ENCODE measurements around the gene RAPGEF5.

Gene RAPGEF5

DNA sequence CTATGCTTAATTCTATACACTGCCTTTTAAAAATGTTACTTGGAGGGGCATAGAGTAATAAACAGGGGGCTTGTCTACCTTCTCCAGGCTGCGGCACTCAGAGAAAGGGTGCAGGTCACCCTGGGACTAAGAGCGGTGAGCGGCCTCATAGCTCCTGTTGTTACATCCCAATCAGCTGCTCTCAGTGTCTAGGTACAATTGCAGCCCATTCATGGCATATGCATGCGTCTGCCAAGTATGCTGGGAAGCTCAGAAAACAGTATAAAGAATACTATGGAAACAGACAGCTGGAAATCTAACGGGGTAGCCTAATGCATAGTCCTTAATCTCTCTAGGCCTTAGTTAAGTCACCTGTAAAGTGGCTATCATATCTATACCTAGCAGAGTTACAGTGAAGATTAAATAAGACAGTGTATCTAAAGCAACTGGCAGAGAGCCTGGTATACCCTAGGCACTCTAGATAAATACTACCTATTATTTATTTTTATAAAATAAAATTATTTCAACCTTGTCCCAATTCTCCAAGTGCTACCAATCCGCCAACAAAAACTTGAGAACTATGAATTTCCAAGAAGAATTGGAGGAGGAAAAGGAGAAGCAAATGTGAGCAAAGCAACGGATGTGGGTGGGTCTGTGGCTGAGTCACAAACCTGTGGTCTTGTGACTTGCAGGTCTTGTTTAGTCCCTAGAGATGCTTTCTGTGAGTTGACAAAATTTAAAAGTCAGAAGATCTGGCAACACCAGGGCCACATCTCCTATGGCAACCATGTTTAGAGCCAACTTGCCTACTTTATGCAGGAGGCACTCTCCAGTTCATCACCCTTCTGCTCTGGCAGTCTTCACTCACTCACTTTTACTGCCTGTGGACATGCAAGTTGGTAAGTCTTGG, 183.0 kb downstream of the RAPGEF5 start:
- no peak for TF ChIP-seq JUND (IDR thresholded peaks at IDR 0.05; ENCODE audit: low read depth)
- DNase-seq (ENCODE audit: low read depth in 1 of 2, low spot score in 1 of 2) = no peak
- in situ Hi-C loops (cut with HindIII; ENCODE audit: low pct_unique_long_range_greater_than_20kb, low sequenced_read_pairs) = no loop called here

DNA sequence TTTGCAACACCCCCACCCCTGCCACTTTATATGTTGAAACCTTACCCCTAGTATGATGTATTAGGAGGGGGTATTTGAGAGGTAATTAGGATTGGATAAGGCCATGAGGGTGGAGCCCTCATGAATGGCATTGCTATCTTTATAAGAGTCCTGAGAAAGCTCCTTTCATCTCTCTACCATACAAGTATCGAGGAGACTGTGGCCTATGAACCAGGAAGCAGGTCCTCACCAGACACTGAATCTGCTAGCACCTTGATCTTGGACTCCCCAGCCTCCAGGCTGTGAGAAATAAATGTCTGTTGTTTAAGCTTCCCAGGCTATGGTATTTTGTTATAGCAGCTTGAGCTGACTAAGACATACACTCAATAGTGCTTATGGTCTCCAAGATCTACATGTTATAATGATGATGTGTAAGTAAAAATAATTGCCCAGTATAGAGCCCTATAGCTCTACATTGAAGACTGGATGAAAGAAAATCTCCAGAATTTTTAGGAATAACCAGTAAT, 188.8 kb downstream of the RAPGEF5 start:
- in situ Hi-C loops (cut with HindIII; ENCODE audit: low pct_unique_long_range_greater_than_20kb, low sequenced_read_pairs) = no loop called here
- TF ChIP-seq JUND (IDR thresholded peaks at IDR 0.05; ENCODE audit: low read depth) = no peak
- DNase-seq (ENCODE audit: low read depth in 1 of 2, low spot score in 1 of 2) = no peak

DNA sequence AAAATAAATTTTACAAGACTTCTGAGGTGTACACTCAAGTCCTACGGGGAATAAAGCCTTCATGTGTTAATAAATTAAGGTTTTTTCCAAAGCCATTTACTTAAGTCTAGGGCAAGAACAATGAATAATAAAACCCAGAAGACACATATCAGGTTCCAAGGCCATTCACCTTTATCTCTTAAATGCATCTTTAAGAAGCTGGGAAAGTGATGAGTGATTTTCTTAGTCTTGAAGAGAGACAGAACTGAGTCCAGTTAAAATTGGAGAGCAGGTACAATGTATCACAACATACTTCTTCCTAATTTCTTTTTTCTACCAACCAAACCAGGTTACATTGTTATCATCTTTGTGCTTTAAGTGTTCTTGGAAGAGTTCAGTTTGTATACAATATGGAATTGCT, 189.5 kb downstream of the RAPGEF5 start:
- no peak for TF ChIP-seq JUND (IDR thresholded peaks at IDR 0.05; ENCODE audit: low read depth)
- no peak for DNase-seq (ENCODE audit: low read depth in 1 of 2, low spot score in 1 of 2)
- in situ Hi-C loops (cut with HindIII; ENCODE audit: low pct_unique_long_range_greater_than_20kb, low sequenced_read_pairs) = no loop called here

DNA sequence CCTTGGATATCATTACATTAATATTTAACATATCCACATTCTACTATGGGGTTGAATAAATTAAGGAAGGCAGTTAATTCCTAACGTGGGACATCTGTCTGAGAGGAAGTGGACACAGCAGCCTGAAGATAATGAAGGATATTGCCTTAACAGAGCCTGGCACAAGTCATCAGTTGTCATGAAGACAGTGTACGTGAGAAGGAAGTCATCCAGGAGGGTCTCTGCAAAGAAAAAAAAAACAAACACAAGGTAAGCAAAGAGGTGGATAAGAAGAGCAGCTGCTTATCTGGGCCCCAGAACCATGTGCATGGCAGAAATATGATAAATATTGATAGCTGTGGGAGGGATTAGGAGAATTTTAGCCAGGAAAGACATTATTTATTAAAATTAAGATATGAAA, 190.0 kb downstream of the RAPGEF5 start:
- no peak for TF ChIP-seq JUND (IDR thresholded peaks at IDR 0.05; ENCODE audit: low read depth)
- in situ Hi-C loops (cut with HindIII; ENCODE audit: low pct_unique_long_range_greater_than_20kb, low sequenced_read_pairs) = no loop called here
- DNase-seq (ENCODE audit: low read depth in 1 of 2, low spot score in 1 of 2) = no peak

DNA sequence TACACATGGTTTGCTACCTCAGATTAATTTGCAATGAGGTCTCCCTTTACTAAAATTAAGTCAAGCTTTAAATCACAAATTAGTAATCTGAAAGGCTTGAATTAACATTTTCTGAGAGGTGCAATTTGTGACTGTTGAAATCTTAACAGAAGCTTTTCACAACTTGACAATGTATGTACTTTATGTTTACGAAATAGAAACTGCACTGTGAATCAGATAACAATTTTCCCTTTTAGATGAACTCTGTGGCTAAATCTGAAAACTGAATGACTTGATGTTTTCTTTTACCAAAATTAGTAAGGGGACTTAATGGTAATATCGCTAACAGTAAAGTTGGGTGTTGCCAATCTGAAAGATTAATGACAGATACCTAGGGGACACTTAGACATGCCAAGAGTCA, 197.6 kb downstream of the RAPGEF5 start:
- in situ Hi-C loops (cut with HindIII; ENCODE audit: low pct_unique_long_range_greater_than_20kb, low sequenced_read_pairs) = no loop called here
- TF ChIP-seq JUND (IDR thresholded peaks at IDR 0.05; ENCODE audit: low read depth) = no peak
- no peak for DNase-seq (ENCODE audit: low read depth in 1 of 2, low spot score in 1 of 2)

DNA sequence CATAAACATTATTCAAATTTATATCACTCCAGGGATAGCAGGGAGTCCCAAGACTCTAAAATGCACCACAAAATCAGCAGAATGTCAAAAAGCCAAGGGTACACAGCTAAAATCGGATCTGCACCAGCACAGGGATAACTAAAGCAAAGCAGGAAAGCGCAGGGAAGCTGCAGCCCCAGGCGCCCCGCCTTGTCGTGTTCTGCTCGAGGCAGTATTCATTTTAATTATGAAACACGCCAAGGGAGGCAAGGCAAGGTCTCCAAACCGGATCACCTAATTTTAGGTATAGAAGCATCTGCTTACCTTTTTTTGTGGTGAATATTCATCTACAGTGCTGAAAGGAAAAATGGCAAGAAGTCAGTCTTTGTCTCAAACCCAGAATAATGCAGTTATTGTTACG, 199.4 kb downstream of the RAPGEF5 start:
- no peak for TF ChIP-seq JUND (IDR thresholded peaks at IDR 0.05; ENCODE audit: low read depth)
- no peak for DNase-seq (ENCODE audit: low read depth in 1 of 2, low spot score in 1 of 2)
- in situ Hi-C loops (cut with HindIII; ENCODE audit: low pct_unique_long_range_greater_than_20kb, low sequenced_read_pairs) = no loop called here

DNA sequence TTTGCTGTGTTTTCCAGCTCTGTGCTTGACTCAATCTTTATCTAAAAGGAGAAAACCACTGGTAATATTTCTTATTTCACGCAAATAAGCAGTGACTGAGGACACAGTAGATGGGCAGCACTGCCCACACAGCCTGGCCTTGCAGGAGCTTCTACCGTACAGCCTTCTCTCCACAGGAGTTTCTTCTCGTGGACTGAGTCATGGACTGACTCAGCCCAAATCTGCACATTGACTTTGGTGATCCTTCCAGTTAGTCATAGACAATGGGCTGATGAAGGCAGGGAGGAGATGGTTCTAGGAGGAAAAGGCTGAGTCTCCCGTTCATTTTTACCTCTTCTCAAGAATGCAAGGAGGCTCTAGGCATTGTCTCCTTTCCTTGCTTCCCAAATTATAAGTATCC, 200.7 kb downstream of the RAPGEF5 start:
- in situ Hi-C loops (cut with HindIII; ENCODE audit: low pct_unique_long_range_greater_than_20kb, low sequenced_read_pairs) = no loop called here
- DNase-seq (ENCODE audit: low read depth in 1 of 2, low spot score in 1 of 2) = no peak
- TF ChIP-seq JUND (IDR thresholded peaks at IDR 0.05; ENCODE audit: low read depth) = no peak

DNA sequence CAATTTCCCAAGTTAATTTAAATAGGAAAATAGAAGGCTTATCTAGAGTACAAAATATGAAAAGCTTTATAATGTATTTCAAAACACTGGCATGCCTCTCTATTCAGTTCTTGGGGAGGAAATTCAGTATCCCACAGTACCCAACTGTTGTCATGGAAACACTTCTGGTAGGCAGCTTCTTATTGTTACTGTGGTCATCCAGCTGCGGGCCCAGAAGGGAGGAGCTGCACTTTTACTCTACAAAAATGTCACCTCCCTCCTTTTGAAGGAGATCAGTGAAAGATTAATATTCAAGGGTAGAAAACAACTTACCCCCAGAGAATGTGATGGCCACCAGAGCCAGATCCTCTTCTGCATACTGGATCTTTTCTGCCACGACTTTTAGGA, 202.8 kb downstream of the RAPGEF5 start:
- no peak for DNase-seq (ENCODE audit: low read depth in 1 of 2, low spot score in 1 of 2)
- in situ Hi-C loops (cut with HindIII; ENCODE audit: low pct_unique_long_range_greater_than_20kb, low sequenced_read_pairs) = no loop called here
- no peak for TF ChIP-seq JUND (IDR thresholded peaks at IDR 0.05; ENCODE audit: low read depth)

DNA sequence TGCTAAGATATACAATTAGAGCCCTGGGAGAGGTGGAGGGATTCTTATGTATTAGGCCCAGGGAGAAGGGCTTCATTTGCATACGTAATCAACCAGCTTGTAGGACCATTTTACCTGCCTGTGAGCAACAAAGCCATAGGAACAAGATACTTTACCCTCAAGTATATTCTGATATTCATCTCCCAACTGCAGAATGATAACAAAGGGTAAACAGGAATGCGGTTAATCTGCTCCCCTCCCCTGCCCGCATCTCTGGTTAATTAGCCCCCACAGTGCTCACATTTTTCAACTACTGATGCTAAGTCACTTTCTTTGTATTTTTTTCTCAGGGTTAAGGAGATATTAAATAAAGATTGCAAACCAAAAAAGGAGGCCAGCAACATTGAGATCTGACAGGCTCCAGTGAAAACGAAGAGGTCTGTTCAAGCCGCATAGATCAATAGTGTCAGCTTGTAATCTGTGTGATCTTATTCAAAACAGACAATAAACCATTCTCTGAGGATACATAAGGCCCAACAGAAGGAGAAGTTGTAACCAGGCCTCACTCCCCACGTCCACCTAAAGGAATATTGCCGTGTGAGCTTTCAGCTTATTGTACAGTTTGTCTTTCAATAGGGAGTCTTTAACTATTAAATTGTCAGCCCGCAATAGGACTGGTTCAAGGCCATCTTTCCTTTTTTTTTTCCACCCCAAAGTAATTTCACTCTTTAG, 203.4 kb downstream of the RAPGEF5 start:
- TF ChIP-seq JUND (IDR thresholded peaks at IDR 0.05; ENCODE audit: low read depth) = no peak
- no peak for DNase-seq (ENCODE audit: low read depth in 1 of 2, low spot score in 1 of 2)
- in situ Hi-C loops (cut with HindIII; ENCODE audit: low pct_unique_long_range_greater_than_20kb, low sequenced_read_pairs) = no loop called here

DNA sequence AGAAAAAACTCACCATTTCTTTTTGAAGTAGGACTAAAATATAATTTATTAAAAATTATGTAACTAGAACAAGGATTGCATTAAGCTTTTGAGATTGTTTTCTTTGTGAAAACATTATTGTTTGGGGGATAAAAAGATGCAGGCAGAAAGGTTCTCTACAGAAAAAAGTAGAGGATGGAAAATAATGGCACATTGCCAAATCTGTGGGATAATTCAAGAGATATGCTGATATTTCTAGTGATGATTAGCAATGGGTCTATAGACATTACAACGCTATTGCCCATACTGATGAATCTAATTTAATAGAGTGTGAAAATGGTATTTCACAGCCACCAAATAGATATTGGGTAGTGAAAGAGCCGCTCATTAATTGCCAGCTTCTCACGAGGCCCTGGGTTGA, 204.3 kb downstream of the RAPGEF5 start:
- in situ Hi-C loops (cut with HindIII; ENCODE audit: low pct_unique_long_range_greater_than_20kb, low sequenced_read_pairs) = no loop called here
- TF ChIP-seq JUND (IDR thresholded peaks at IDR 0.05; ENCODE audit: low read depth) = no peak
- no peak for DNase-seq (ENCODE audit: low read depth in 1 of 2, low spot score in 1 of 2)

DNA sequence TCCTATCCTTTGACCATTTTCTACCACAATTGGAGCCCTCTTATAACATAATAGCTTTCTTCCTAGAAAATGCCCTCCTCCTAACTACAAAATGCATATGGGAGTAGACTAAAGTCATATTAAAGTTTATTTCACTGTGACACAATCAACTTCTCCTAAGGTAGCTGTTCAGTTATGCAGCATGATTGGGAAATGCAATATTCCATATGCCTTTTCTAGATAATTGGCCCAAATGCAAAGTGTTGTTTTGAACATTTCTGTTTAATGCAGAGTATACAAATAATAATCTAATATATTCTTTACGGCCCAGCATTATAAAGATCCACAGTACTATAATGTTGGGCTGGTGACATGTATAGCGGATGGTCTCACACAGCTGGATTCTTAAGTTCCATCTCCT, 205.1 kb downstream of the RAPGEF5 start:
- in situ Hi-C loops (cut with HindIII; ENCODE audit: low pct_unique_long_range_greater_than_20kb, low sequenced_read_pairs) = no loop called here
- TF ChIP-seq JUND (IDR thresholded peaks at IDR 0.05; ENCODE audit: low read depth) = no peak
- no peak for DNase-seq (ENCODE audit: low read depth in 1 of 2, low spot score in 1 of 2)

DNA sequence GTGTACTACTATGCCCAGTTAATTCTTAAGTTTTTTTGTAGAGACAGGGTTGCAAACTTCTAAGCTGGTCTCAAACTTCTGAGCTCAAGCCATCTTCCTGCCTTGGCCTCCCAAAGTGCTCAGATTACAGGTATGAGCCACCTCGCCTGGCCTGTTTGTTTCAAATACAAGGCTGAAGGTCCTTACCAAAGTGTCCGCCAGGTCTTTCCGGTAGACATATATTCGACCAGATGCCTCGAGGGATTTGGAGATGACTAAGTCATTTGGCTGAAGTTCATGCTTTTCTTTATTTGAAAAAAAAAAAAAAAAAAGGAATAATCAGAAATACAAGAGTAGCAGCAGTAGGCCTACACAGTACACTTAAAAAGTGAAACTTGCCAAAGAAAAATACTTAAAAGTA, 206.7 kb downstream of the RAPGEF5 start:
- no peak for TF ChIP-seq JUND (IDR thresholded peaks at IDR 0.05; ENCODE audit: low read depth)
- DNase-seq (ENCODE audit: low read depth in 1 of 2, low spot score in 1 of 2) = no peak
- in situ Hi-C loops (cut with HindIII; ENCODE audit: low pct_unique_long_range_greater_than_20kb, low sequenced_read_pairs) = no loop called here

DNA sequence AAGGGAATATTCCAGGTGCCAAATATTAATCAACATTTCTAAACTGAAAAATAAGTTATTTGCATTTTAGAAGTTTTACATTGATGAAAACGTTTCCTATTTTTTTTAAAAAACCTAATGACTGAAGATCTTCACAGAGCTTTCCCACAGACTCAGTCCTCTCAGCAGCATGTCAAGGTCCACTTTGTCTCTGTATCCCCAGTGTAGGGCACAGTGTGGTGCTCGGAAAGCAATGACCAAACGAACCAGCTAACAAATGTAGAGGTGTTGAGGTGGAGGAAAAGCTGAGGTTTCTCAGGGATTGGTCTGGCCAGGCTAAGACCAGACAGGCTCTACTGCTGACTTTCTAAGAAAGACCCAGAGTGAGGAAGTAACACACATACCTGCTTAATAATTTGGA, 209.1 kb downstream of the RAPGEF5 start:
- no peak for TF ChIP-seq JUND (IDR thresholded peaks at IDR 0.05; ENCODE audit: low read depth)
- no peak for DNase-seq (ENCODE audit: low read depth in 1 of 2, low spot score in 1 of 2)
- in situ Hi-C loops (cut with HindIII; ENCODE audit: low pct_unique_long_range_greater_than_20kb, low sequenced_read_pairs) = no loop called here

Data from T47D (cell line).